Lung (tissue), 12 donors: ENCODE data around the gene ATP5F1C. TPM values are rescaled to one million over a fixed set of nuclear protein-coding genes. Genes with fewer than 3 reads are reported as not detected.
"Not testable (repeated sequence)": the region's sequence is repeated elsewhere in the genome, so short reads cannot be mapped to it uniquely, and the experiment has no call there.

ENCODE experiments used
- ATAC-seq: fragments of 200-7000 bp; cut with Tn5 transposase; one replicate; pipeline ENCODE4 v1.9.1; 2020; ENCODE audit warnings: moderate number of reproducible peaks; ENCODE audit not compliant: insufficient read depth, low FRiP score
- DNase-seq, 3 donors: peaks; one replicate each; pipeline ENCODE4 v3.0.0-alpha.2; 2013 to 2017
- H3K27ac ChIP-seq, 2 donors: one replicate each; pipeline ENCODE4 v1.5.1; 2013; ENCODE audit warnings: mild to moderate bottlenecking in 2 of 2, moderate library complexity in 2 of 2, control low read depth in 1 of 2, inconsistent platforms in 1 of 2, low read depth in 1 of 2, low read length in 1 of 2
- H3K27me3 ChIP-seq, 3 donors: one replicate each; pipeline ENCODE4 v1.5.1; 2013; ENCODE audit warnings: low read length in 2 of 3; ENCODE audit not compliant: control insufficient read depth in 3 of 3, insufficient read depth in 3 of 3
- H3K36me3 ChIP-seq, 4 donors: one replicate each; pipeline ENCODE4 v1.5.1; 2013; ENCODE audit warnings: low read length in 4 of 4, mild to moderate bottlenecking in 1 of 4, moderate library complexity in 1 of 4; ENCODE audit not compliant: control insufficient read depth in 4 of 4, insufficient read depth in 4 of 4
- H3K4me1 ChIP-seq, 5 donors: one replicate each; pipeline ENCODE4 v1.5.1; 2013; ENCODE audit warnings: low read length in 5 of 5, mild to moderate bottlenecking in 2 of 5, moderate library complexity in 1 of 5; ENCODE audit not compliant: control insufficient read depth in 5 of 5, insufficient read depth in 5 of 5
- H3K4me3 ChIP-seq: one replicate; pipeline ENCODE4 v1.5.1; 2013; ENCODE audit warnings: mild to moderate bottlenecking, control low read depth, moderate library complexity
- H3K9ac ChIP-seq, 2 donors: one replicate each; pipeline ENCODE4 v1.5.1; 2013; ENCODE audit warnings: low read length in 2 of 2, control low read depth in 1 of 2; ENCODE audit not compliant: insufficient read depth in 1 of 2
- H3K9me3 ChIP-seq, 4 donors: one replicate each; pipeline ENCODE4 v1.5.1; 2013; ENCODE audit warnings: low read length in 3 of 4, mild to moderate bottlenecking in 1 of 4, moderate library complexity in 1 of 4; ENCODE audit not compliant: control insufficient read depth in 4 of 4, insufficient read depth in 3 of 4
- WGBS, 2 donors: extraction: QIAGEN DNeasy Blood & Tissue Kit; methylation state at CpG; one replicate each; pipeline ENCODE4 v1.1.7; 2013; 5-methylcytosine and 5-hydroxymethylcytosine counted together
- polyA plus RNA-seq, 2 donors: library from polyadenylated mRNA; stranded (reverse); fragments of 200-250 nt; gene quantifications; one replicate each; pipeline ENCODE4 v1.2.1, GENCODE V29; 2013
- total RNA-seq, 2 donors: library from RNA; depleted of rRNA in 1 of 2; stranded (reverse); fragments of >200 nt in 1 of 2; gene quantifications; one replicate each; pipeline ENCODE4 v1.2.1, GENCODE V29; 2014 to 2021
- TF ChIP-seq, protein P1 (sequence below): IDR thresholded peaks from 2 replicates; pipeline ENCODE4 v1.5.1; 2012; ENCODE audit warnings: mild to moderate bottlenecking; ENCODE audit errors: control extremely low read depth, extremely low read depth
- donor health status: control.
- donor health status: control.
- donor health status: Bipolar disorder and iron deficiency.
- donor health status: healthy.
- donor health status: DM: yes; HTN: yes; CAD: no.

Gene ATP5F1C
- total and polyA plus RNA-seq, 4 donors: 175 to 418 (median 209) TPM

DNA sequence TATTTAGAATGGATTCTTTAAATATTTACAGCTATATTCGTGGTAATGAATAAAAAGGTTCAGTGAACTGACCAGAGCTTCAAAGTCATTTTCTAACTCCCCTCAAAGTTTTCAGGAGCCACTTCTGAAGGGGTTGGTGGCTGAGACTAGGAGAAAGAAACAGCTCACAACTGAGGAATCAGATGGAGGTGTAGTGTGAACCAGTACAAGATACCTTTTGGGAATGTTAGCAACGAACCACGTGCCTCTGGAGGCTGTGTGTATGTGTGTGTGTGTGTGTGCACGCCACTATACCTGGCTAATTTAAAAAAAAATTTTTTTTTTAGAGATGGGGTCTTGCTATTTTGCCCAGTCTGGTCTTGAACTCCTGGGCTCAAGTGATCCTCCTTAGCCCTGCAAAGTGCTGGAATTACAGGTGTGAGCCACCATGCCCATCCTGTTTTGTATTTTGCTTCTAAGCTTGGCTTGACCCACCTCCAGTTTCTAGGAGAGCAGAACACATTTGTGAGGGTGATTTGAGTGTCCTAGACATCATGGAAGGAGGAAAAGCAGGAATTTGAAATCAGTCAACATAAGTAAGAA is 20.8 kb downstream of the ATP5F1C start:
- Histone ChIP-seq H3K36me3 (peaks cover 13 to 26% (median 19%) of the 10 kb centered on the region in 4 donors), H3K27ac (no peak overlapping the region), H3K4me3 (no peak overlapping the region), H3K4me1 (peaks cover 0 to 10% (median 0%) of the 10 kb centered on the region in 5 donors), H3K9me3 (no peaks in the 10 kb centered on the region), H3K9ac (no peak overlapping the region), H3K27me3 (no peaks in the 10 kb centered on the region)
- TF ChIP-seq, protein P1, sequence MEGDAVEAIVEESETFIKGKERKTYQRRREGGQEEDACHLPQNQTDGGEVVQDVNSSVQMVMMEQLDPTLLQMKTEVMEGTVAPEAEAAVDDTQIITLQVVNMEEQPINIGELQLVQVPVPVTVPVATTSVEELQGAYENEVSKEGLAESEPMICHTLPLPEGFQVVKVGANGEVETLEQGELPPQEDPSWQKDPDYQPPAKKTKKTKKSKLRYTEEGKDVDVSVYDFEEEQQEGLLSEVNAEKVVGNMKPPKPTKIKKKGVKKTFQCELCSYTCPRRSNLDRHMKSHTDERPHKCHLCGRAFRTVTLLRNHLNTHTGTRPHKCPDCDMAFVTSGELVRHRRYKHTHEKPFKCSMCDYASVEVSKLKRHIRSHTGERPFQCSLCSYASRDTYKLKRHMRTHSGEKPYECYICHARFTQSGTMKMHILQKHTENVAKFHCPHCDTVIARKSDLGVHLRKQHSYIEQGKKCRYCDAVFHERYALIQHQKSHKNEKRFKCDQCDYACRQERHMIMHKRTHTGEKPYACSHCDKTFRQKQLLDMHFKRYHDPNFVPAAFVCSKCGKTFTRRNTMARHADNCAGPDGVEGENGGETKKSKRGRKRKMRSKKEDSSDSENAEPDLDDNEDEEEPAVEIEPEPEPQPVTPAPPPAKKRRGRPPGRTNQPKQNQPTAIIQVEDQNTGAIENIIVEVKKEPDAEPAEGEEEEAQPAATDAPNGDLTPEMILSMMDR: no peak
- WGBS, 2 donors: 80 to 83% methylated on average over 4 of the region's 4 CpGs
- ATAC-seq (no peak), DNase-seq (no peak)

DNA sequence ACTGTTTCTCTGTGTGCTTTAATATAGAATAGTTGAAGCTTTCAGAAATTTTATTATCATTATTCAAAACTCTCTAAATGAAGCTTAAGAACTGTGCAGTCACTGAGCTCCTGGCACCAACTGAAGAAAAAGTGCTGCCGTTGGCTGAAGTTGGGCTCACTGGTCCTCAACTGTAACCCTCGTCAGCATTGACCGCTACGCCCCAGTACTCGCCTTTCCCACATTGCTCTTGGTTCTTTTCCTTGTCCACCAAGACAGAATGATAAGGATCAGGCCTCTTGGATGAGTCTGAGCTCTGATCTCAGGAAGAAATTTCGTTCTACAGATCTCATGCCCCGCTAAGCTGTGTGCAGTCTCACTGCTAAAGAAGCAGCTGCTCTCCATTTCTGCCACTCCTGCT is 22.5 kb downstream of the ATP5F1C start:
- peaks cover 0 to 12% (median 6%) of the 10 kb centered on the region in 4 donors for H3K36me3 ChIP-seq
- no peaks in the 10 kb centered on the region for H3K9me3 ChIP-seq
- no peaks in the 10 kb centered on the region for H3K4me1 ChIP-seq
- H3K27ac ChIP-seq: no peak overlapping the region
- ATAC-seq (no peak), DNase-seq (peak in 1 of 3 donors; percentile 12)
- 77 to 82% methylated on average over 7 of the region's 7 CpGs for WGBS, 2 donors
- H3K4me3 ChIP-seq: no peak overlapping the region
- peaks cover 0 to 4% (median 0%) of the 10 kb centered on the region in 3 donors for H3K27me3 ChIP-seq
- H3K9ac ChIP-seq: no peak overlapping the region
- TF ChIP-seq, protein P1: no peak

DNA sequence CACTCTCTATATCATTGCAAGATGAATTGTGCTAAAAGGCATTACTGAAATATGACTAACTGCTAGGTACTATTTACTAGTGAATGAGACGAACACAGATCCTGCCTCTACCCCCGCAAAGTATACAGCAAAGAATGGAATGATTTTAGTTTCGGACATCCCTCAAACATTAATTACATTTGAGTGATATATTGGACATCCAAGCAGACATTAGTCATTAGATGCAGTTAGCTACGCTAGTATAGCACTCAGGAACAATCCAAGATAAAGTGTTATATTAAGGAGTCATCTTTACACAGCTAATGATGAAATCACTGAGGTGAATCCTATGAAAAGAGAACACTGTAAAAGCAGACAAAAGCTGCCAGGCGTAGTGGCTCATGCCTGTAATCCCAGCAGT is 23.0 kb downstream of the ATP5F1C start:
- no peak overlapping the region for H3K27ac ChIP-seq
- no peak overlapping the region for H3K9ac ChIP-seq
- 88 to 92% methylated on average over 5 of the region's 5 CpGs for WGBS, 2 donors
- DNase-seq: no peak
- TF ChIP-seq, protein P1: no peak
- H3K4me3 ChIP-seq: no peak overlapping the region
- H3K36me3 ChIP-seq: peaks cover 0 to 8% (median 5%) of the 10 kb centered on the region in 4 donors
- no peaks in the 10 kb centered on the region for H3K9me3 ChIP-seq
- H3K4me1 ChIP-seq: no peaks in the 10 kb centered on the region
- no peak for ATAC-seq
- peaks cover 0 to 4% (median 0%) of the 10 kb centered on the region in 3 donors for H3K27me3 ChIP-seq

DNA sequence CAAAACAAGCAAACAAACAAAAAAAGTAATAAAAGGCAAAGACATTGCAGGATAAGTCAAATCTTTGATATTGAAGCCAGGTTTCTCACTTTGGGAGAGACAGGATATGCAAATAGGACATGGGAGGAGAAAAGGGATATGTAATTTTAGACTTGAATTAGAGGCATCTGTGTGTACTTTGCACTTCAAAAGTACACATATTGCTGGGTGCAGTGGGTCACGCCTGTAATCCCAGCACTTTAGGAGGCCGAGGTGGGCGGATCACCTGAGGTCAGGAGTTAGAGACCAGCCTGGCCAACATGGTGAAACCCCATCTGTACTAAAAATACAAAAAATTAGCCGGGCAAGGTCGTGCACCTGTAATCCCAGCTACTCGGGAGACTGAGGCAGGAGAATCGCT is 23.8 kb downstream of the ATP5F1C start:
- 75 to 78% methylated on average over 7 of the region's 7 CpGs for whole genome bisulfite sequencing, 2 donors
- H3K27ac ChIP-seq, H3K36me3 ChIP-seq, DNase-seq, H3K9me3 ChIP-seq, H3K9ac ChIP-seq, H3K27me3 ChIP-seq, ATAC-seq, H3K4me3 ChIP-seq, H3K4me1 ChIP-seq: not testable (repeated sequence)
